Measurements from ENCODE around the gene PTH2.
"Not testable (repeated sequence)": the region's sequence is repeated elsewhere in the genome, so short reads cannot be mapped to it uniquely, and the experiment has no call there.

The PTH2 gene

DNA sequence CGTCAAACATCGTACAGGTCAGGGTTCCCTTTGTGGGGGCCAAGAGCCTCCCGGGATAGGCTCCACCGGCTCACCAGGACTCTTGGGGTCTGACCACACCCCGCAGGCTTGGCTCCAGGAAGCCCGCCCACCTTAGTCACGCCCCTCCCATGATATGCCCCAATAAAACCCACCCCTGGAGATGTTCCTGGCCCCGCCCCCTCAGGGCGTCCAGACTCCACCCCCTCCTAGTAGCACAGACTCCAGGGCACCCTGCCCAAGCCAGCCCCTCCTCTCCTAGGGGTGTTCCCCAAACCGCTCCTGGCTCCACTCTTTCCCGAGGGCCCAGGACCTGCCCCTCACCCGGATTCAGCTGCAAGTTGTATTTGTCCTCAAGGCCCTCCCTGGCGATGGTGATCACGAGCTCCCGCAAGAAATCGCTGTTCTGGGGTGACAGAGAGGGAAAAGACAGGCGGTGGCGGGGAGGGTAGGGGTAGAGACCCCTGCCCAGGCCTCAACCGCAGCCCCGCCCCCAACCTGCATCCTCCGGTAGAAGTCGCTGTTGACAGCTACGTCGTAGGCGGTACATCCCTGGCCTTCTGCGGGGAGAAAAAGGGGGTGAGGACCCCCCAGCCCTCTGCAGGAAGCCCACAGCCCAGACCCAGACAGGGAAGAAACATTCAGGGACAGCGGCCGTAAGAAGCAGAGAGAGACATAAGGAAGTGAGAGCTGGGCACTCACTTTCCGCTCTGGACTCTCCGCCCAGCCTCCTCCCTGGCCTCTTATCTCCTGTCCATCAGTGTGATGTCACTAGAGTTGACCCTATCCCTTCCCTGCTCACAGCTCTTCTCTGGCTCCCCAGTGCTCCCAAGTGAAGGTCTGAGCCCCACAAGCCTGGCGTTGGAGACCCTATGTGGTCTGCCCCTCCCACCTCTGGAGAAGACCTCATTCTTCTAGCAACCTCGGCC, 24.5 kb upstream of the PTH2 start:
- no peak for DNase-seq

DNA sequence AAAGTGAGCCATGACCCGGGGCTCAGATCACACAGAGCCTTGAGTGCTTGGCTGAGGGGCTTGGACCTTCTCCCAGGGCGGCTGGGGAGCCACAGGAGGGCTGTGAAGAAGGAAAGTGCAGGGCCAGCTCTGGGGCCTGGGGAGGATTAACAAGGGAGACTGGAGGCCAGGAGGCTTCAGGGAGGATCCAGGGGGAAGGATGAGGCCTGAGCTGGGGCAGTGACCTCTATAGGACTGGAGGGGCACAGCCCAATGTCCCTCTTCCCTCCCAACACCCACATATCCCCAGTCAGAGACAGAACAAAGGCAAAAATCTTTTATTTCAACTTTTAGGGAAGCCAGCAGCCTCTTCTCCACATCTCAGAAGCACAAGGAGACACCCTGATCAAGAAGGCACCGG, 22.8 kb upstream of the PTH2 start:
- DNase-seq = no peak

GRCh38 chr19:49444100-49444700, 21.0 kb upstream of the PTH2 start:
- not testable (repeated sequence) for DNase-seq

- DNase-seq = peak; percentile 98 to 99
Measured at GRCh38 chr19:49443366-49444099, 20.3 kb upstream of the PTH2 start.

GRCh38 chr19:49442771-49443365, 19.6 kb upstream of the PTH2 start:
- peak; percentile 85 to 95 for DNase-seq

- DNase-seq = no peak
Measured at GRCh38 chr19:49442354-49442753, 19.1 kb upstream of the PTH2 start.

- DNase-seq = no peak
Measured at GRCh38 chr19:49441960-49442350, 18.7 kb upstream of the PTH2 start.

DNA sequence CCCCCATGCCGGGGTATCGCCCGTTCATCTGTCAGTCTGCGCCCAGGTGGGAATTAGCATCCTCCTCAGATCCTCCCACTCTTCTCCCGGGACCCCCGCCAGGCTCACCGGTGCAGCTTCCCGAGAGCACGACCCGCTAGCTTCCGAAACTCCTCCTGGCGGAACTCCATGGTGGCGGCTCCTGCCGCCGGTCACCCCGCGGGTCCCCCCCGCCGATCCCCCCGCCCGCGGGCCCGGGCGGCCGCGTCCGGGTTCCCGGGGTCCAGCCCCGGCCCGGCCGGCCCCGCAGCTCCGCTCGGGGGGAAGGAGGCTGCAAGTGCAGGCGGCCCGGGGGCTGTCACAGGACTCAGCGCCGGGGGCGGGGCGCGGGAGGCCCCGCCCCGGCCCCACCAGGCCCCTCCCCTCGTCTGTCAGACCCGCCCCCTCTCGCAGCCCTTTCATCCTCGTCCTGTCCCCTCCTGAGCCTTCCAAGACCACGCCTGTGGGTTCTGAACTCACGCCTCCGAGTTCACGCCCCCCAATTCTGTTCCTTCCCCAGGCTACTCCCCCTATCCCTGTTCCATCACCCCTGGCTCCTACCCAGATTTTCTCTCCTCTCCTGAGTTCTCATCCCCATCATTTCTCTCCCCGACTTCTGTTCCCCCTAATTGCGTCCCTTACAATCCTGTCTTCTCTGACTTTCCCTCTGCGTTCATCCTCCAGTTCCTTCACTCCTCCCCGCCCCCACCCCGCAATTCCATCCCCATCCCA, 18.1 kb upstream of the PTH2 start, which contains the start of gene SLC17A7:
SLC17A7 (minus strand) TSS at position 318 of the 750 bp plus-strand sequence; CDS start at position 170, 148 bp downstream.
- DNase-seq = peak in 1 of 2 experiments; percentile 67

GRCh38 chr19:49440439-49441209, 17.4 kb upstream of the PTH2 start:
- no peak for DNase-seq

DNA sequence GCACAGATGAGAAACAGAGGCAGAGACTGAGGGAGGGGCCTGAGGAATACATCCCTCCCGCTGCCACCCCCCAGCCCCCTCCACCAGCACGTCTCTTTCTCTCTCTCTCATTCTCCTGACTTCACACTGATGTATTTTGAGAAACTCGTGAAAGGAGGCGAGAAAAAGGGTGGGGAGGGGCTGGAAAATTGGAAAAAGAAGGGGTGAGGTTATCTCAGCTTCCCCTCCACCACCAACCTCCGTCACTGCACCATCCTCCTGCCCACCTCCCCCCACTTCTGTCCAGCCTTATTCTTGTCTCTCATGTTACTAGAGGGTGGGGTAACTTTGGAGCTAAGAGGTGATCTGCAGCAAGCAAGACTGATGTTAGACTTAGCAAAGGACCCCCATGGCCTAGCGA, 16.6 kb upstream of the PTH2 start:
- no peak for DNase-seq

- DNase-seq = no peak
Measured at GRCh38 chr19:49438261-49438660, 15.0 kb upstream of the PTH2 start.

GRCh38 chr19:49437231-49437630, 14.0 kb upstream of the PTH2 start:
- peak; percentile 17 to 68 for DNase-seq

DNA sequence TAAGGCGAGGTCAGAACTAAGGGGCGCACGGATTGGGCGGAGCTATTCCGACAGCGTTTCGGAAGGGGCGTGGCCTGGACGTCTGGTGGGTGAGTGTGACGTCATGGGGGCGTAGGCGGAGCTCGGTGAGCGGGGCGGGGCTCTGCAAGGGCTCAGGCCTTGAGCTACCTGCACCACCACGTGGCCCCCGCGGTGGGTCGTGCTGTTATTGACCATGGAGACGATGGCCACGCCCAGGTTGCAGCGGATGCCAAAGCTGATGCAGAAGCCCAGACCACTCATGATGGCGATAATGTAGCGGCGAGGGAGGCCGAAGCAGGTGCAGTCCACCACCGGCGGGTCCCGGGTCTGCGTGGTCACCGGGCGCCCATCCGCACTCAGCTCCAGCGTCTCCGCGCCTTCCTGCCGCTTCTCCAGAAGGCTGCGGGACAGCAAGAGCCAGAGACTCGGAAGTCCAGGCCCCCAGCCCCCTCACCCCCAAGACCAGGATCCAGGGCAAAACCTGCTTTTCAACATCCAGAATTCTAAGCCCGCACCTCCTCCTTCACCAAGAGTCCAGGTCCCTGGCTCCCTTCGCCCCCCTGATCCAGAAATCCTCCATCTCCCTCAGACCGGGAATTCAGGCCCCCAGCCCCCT, 13.3 kb upstream of the PTH2 start:
- no peak for DNase-seq

- DNase-seq = no peak
Measured at GRCh38 chr19:49435670-49436069, 12.4 kb upstream of the PTH2 start.

GRCh38 chr19:49434907-49435583, 11.8 kb upstream of the PTH2 start:
- no peak for DNase-seq

GRCh38 chr19:49433240-49433901, 10.1 kb upstream of the PTH2 start:
- no peak for DNase-seq

DNA sequence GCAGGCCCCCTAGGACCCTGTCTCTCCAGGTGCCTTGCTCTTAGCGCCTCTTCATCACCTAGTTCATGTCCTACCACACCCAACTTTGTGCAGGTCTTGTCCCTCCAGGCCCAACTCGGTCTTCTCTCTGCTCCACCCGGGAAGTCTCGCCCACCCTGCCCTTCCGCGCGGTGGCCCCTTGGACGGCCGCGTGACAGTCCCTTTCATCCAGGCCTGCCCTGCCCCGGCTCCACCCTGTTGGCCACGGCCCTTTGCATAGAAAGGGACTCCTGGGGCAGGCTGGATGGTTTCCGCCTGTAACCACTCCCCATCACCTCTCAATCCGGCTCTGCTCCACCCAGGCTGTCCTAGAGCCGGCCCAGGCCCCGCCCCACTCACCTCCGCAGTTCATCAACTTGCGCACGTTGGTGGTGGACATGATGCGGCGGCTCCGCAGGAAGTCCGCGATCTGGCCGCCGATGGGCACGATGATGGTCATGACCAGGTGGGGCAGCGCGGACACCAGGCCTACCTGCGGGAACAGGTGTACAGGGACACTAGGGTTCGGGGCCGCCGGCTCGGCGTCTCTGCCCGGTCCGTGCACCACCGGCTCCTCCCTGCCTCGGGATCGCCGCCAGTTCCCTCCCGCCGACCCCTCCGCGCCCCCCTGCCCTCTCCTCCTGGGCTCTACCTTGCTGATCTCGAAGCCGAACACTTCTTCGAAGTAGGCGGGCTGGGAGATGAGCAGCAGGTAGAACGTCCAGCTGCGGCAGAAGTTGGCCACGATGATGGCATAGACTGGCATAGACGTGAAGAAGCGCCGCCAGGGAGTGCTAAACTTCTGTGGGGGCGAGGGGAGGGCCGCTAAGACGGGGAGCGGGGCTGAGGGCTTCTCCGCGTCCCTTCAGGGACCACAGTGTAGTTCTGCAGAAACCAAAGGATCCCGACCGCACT, 9.2 kb upstream of the PTH2 start:
- no peak for DNase-seq

DNA sequence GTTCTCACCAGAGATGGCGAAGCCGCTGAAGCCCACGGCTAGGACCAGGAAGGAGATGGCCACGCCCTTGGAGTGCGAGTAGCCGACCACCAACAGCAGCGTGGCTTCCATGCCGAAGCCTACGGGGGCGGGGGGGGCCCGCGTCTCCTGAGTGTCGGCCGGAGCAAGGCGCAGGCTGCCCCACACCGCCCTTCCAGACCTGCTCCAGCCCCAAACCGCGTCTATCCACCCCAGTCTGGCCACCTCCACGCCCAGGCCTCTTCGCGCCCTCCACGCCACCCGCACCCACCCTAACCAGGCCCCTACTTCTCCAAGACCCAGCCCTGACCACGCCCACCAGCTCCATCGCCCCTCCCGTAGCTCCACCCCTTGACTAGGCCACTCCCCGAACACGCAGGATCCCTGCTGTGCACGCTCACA, 8.1 kb upstream of the PTH2 start:
- no peak for DNase-seq

Data from NCI-H446 (cell line).